A204.1 (cell line): Measurements from ENCODE around the gene MACC1.
"Not testable (repeated sequence)": the region's sequence is repeated elsewhere in the genome, so short reads cannot be mapped to it uniquely, and the experiment has no call there.

ENCODE experiments used
- FAIRE-seq: peaks from 2 replicates; lab custom pipeline; 2012; peaks lifted over from hg19 to GRCh38; lab: Jason Lieb, UNC

The MACC1 gene

DNA sequence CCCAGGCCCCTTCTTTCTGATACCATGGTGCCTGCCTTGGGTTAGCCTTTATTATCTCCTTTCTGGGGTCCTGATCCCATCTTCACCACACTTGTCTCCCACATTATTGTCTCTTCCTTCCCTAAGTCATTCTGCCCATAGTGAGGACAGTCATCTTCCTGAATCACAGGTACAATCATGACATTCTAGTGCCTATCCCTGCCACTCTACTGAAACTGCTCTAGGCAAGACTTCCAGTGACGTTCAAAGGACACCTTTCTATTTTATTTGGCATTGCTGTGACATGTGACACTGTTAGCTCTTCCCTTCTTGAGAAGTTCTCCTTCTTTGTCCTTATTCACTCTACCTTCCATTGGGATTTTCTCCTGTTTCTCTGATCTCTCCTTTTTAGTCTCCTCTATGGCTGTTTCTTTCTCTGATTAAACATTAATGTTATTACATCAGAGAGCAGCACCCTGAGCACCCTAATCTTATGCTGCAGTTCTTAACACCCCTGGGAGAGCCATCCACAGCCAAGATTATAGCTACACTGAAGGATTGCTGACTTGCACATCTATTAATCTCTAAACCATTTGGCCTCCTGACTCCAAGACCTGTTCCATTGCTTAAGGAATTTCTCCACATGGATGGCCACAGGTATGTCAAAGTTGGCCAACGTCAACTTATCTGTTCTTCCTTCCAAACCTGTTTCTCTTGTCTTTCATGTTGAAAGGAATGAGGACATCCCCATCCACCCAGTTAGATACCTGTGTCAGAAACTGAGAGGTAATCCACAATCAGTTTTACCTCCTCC, 10.9 kb downstream of the MACC1 start:
- FAIRE-seq = no peak

DNA sequence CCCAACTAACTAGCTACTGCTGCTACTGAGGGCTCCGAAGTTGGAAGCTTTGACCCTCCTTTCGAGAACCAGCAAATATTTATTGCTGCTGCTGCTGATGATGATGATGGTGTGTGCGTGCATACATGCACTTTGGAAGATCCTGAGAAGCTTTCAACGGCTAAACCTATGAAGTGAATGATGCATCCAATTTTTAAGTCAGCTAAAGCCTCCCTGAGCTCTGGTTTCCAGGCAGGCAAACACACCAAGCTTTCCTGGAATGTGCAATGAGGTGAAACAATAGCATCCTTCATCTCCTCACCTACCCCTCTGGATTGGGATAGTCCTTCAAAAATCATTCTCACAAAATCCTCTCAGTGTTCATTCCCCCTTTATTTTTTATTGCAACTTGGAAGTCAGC, 13.9 kb downstream of the MACC1 start:
- FAIRE-seq = no peak

DNA sequence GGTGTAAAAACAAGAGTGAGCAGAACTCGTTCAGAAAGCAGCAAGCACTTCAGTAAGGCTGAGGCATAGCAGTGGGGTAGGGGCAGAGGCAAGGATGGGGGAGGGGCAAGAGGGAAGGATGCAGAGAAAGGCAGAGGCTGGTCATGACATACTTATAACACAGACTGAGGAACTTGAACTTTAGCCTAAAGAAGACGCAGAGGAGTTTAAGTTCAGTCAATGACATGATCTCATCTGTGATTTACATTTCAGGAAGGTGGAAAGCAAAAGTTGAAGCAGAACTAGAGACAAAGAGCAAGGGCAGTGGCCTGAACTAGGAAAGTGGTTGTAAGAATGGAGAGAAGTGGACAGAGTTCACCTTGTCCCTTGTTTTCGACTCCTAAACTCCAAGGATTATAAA, 15.8 kb downstream of the MACC1 start:
- FAIRE-seq = no peak

DNA sequence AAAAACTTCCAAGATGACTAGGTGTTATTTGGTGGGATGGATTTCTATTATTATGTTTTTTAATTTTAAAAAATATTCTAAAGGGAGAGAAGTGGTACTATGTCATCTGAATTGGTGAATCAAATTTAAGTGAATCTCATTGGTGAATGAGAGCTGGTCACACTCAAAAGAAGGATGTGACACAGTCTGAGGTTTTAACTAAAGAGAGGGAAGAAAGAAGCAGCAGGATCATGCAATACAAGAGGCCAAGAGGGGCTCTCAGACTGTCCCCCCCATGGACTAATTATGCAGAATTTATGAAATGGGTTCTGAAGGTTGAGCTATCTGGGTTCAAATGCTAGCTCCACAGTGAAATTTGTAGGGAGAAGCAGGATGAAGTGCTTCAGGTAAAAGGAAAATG, 16.2 kb downstream of the MACC1 start:
- FAIRE-seq = no peak

DNA sequence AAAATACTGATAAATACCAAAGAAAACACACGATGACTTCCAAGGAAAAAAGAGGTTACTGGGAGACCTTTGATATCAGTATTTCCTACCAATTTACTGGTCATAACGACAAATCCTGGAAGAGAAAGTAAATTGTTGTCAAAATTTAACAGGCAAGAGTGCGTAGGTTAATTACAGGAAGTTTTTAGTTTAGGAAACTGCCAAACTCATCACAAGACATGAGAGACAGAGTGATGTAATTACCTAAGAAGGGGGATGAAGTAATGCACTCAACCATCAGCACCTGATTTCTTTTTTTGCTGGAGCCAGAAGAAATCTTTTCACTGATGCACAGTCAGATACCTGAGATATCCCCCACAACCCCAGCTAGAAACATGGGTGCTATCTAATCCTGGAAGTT, 16.8 kb downstream of the MACC1 start:
- no peak for FAIRE-seq

DNA sequence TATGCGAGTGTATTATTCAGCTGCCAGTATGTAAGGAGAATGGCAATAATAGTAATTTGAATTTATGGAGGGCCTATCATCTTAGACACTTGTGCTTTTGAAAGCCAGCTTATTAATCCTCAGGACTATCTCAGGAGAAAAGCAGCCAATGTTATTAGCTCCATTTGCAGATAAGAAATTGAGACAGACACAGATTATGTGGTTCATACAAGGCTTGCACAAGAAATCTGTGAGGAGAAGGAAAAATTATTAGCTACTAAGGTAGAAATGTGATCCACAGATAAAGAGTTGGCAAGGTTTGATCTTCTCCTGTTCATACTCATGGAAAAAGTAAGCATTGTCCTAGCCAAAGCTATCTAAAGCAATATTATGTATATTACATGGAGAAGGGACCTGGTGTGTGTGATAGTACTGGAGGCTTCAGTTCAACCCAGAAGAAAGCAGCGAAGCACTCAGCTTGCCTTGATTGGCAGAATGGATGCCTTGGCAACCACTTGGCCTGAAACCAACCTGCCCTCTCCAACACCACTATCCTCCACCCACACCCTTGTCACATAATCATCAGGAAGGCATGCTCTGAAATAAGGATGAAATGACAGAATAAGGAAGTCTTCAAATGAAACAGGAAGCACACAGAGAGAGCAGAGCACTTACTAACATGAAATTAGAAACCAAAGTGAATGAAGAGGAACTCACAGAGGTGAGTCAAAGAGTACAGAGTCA, 18.0 kb downstream of the MACC1 start:
- FAIRE-seq = no peak

DNA sequence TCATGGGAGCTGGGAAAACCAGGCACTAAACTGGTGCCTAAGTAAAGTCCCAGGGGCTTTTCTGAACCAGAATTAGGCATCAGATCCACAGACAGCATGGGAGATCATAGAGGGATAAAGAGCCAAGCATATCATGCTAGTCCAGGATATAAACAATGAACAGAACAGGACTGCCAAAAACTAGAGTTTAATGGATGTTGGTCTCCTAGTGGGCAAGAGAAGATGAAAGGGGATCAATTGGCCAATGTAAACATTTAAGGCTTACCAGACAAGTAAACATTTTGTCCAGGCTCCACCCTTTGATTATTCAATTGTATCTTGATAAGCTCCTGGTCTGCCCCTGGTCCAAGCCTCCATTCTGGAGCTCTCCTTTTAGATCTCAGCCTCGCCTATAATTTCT, 18.9 kb downstream of the MACC1 start:
- FAIRE-seq = no peak

DNA sequence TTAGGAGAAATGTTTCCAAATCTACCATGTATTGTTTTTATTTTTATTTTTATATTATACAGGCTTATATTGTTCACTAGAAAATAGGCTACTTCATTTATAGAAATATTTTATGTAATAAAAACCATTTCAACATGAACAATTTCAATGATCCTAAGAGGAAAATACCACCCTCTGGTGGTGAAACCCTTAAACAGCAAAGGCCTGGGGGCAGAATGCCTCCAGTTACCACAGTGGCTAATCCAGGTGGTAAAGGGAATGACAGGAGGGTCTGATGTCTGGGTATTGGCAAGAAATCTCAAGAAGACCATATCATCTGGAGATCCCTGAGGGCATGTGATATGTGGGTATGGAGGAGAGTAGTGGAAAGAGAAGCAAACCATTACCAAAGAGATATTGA, 19.3 kb downstream of the MACC1 start:
- no peak for FAIRE-seq

DNA sequence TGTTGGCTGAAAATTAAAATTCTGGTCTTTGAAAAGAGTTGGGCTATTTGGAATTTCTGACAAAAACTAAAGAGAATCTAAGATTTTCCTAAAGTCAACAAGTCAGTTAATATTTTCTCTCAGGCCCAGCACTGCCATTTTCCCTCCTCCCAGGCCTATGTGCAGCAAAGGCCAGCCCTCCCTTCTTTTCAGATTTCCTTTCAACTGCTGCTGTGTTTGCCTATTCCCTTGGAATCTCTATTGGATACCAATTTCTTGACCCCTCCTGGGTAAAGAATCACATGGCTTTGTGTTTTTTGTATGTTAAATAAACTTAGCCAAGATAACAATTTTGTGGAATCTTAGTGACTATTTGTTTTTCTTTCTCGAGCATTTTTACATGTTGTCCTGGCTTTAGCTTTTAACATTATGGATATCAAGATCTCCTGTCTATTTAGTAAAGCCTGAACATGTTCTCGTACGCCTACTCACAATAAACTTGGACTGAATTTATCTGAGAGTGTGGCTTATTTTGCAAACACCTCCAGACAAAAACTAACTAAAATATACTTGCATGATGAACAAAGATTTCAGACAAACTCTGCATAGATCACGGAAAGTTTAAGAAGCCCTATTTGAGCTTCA, 19.9 kb downstream of the MACC1 start:
- FAIRE-seq = no peak

DNA sequence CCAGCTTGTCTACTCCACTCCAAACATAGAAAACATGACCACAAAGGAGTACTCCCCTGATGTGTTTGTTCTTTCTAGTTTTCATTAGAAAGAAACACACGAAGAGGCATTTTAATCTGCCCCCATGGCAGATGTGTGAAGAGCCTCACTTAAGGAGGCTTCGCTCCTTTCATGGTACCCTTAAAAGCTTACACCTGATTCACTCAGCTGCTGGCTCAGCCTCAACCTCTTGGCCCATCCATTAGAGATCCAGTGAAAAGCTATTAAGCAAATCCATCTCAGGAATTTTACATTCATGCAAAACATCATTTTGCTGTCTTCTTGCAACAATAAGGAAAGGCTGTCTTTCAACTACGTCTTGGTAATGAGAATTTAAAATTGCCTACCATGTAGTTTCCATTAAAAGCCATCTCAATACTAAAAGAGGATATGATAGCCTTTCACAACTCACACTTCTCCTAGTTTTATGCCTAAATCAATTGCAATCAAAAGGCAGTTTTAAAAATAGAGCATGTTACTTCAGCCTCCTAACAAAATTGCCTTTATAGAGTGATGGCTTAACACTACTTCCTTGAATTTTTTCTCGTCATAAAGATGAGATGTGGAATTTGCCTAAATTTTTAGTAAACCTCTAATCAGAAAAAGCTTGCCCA, 22.7 kb downstream of the MACC1 start:
- no peak for FAIRE-seq

DNA sequence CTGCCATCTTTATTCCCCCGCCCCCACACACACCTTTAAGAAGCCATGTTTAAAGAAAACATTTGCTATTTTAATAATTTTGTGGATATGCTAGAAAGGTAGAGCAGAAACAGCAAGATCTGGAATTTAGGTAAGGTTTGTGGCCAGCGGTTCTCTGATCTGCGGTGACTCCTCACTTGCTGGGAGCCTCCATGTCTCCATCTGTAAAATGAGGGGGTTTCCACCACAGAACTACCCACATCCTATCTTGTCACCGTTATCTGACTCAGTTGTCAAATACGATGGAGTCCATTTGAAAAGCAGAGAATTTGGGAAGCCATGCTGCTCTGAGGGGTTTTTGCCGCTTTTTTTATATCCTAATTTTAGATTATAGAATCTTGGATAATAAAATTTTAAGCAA, 23.3 kb downstream of the MACC1 start:
- no peak for FAIRE-seq

DNA sequence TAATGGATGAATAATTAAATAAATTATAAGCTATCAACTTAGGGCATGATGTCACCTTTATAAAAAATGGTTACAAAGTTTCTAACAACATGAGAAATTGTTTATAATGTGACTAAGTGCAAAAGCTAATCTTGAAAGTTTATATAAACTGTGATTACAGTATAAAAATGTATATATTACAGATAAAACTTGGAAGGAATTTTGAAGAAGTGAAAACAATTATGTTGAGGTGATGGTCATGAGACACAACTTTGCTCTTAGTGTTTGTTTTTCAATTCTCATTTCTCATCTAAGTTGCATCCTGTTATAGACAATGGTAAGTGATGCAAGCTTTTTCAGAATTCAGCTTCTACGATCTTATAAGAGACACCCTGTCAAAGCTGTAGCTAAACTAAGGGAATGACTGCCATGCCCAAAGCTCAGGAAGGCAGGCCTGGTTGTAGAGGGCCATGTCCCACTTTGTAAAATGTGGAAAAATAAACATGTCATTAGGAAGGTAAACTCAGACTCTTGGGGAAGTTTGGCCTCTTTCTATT, 23.9 kb downstream of the MACC1 start:
- no peak for FAIRE-seq

DNA sequence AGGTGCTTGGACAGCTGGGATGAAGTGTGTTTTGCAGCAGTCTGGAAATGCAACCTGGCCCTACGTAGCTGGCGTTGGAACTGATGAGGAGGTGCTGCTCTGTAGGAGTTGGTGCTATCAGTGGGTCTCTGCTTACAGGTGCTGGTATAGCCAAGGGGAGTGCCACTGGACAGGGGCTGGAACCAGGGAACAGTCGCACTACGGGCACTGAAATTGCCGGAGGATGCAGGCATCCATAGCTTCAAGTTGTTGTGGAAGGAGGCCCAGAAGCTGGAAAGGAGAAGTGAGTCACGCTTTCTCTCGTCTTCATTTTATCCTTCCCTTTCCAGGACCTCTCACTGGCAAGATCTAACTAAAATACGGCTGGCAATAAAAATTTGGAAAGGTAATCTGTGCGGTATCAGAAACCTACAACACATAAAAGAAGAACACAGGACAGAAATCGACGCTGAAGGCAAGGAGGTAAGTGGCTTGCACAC, 25.8 kb downstream of the MACC1 start:
- FAIRE-seq = no peak

DNA sequence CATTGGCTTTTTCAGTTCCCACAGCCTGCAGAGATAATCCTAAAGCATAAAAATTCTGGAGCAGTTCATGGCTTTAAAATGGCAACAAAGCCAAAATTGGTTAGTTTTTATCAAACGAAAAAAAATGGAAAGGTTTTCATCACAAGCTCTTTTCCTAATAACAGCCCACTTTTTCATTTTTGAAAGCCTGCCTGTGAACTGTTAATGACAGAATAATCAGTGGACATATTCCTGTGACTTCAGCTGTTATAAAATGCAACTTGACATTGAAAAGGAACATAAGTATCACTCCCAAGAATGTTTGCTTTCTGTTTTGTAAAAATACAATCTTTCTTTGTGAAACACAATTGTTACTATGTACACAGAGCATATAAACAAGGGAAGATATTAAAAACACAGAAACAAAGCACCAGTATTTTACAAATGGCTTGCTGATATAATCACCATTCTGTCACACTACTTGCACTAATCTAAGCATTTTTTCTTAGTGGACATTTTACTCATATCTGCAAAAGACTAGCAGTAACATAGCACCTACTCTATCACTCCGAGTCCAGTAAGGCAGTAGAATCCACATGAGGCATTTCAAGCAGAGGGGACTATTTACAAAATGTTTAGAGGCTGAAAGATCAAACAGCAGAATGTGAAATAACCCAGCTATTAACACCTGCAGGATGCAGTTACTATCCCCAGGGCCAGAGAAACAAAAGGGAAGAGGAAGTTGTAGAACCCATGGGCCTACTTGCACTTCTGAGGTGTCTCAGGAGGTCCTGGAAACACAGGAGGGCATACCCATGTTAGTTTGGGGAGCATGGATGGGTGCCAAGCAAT, 26.4 kb downstream of the MACC1 start:
- FAIRE-seq = no peak

DNA sequence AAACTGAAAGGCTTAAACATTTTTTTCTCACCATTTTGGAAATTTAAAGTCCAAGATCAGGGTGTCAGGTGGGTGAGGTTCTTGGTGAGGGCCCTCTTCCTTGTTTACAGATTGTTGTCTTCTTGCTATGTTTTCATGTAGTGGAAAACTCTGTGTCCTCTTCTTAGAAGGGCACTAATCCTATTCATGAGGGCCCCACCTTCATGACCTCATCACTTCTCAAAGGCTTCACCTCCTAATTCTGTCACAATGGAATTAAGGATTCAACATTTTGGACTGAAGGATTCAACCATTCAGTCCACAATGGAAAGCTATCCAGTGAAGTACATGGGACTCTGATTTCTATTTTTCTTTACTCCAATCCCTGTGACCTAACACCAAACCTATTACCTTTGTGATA, 27.3 kb downstream of the MACC1 start:
- FAIRE-seq = no peak

DNA sequence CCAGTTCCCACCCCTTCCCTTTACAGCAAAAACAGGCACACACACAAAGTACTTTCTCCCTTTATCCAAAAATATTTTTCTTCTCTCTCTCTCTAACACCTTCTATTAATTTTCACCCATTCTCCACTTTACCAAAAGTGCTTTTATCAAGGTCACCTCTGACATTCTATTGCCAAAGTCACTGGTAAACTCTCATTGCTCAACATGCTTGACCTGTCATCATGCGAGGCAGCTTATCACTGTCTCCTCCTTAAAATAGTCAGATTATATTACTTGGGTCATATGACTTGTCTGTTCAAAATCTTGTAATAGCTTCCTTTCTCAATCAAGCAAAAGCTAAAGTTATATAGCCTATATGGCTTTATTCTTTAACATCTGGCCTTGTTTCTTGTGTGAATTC, 28.6 kb downstream of the MACC1 start:
- FAIRE-seq = no peak

DNA sequence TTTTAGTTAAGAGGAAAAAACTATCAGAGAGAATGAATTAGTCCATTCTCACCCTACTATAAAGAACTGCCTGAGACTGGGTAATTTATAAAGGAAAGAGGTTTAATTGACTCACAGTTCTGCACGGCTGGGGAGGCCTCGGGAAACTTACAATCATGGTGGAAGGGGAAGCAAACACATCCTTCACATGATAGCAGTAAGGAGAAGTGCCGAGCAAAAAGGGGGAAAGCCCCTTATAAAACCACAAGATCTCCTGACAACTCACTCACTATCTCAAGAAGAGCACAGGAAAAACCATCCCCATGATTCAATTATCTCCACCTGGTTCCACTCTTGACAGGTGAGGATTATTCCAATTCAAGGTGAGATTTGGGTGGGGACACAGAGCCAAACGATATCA, 29.3 kb downstream of the MACC1 start:
- FAIRE-seq = not testable (repeated sequence)

DNA sequence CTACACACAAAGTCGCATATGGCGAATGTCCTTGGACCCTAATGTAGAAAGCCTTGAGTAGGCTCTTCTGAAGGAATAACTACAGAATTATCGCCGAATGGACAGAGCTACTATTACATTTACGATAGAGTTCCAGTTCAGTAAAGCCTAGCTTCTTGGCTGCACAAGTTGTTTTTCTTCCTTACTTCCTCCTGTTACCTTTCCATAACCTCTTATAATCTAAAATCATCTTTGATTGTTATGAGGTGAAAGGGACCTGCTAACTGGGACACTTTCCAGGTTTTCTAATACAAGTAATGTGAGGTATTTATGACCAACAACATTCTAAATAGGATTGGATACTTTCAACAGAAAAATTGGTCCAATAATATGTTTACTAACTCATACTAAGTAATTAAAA, 31.2 kb downstream of the MACC1 start:
- FAIRE-seq = no peak

DNA sequence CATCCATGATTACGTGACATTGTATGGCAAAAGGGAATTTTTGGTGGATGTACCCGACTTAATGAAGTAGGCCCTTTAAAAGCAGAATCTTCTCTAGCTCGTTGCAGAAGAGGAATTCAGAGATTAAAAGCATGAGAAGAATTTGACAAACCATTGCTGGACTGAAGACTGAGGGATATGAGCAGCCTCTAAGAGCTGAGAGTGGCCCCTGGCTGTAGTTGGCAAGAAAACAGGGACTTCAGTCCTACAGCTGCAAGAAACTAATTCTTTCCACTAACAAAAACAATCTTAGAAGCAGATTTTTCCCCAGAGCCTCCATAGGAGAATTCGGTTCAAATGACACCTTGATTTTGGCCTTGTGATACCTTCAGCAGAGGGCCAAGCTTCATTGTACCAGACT, 34.1 kb downstream of the MACC1 start:
- FAIRE-seq = no peak

DNA sequence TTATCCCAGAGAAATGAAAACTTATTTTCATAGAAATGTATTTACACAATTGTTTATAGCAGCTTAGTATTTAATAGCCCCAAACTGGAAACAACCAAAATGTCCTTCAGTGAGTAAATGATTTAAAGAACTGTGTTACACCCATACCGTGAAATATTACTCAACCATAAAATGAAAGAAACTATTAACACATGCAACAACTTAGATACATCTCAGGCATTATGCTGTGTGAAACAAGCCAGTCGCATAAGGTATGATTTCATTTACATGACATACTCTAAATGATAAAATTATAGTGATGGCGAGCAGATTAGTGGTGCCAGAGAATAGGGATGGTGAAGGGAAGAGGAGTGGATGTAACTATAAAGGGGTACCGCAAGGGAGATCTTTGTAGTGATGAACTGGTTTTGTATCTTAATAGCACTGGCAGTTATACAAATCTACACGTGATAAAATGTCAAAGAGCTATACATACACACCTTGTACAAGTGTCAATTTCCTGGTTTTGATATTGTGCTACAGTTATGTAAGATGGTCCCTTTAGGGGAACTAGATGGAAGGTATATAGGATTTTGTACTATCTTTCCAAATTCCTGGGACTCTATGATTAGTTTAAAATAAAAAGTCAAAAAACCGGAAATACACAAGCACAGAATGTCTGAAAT, 40.5 kb downstream of the MACC1 start:
- FAIRE-seq = no peak

DNA sequence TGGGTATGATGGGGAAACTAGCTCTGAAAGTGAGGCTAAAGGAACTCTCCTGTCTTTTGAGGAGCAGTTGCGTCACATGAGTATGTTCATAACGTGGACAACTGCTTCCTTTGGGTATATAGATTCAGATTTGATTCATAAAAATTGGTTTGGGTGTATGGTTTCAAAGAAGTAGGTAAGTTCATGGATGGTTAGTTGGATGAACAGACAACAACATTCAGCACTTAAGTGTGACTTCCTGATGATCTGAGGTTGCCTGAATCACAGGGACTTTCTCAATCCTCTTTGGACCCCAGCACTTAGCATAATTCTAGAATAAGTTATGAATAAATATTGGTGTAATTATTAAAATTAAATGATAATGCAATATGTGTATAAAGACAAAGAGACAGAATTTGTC, 43.4 kb downstream of the MACC1 start:
- no peak for FAIRE-seq
